ENCODE measurements around the gene HNRNPL.
"Not testable (repeated sequence)": the region's sequence is repeated elsewhere in the genome, so short reads cannot be mapped to it uniquely, and the experiment has no call there.

HNRNPL gene

GRCh38 chr19:38801359-38802095 lies 48.3 kb downstream of the HNRNPL start:
- no peak for DNase-seq (ENCODE audit: low read depth in 2 of 2)

- DNase-seq (ENCODE audit: low read depth in 2 of 2) = no peak
Observed at GRCh38 chr19:38800577-38801347, 49.0 kb downstream of the HNRNPL start.

- DNase-seq (ENCODE audit: low read depth in 2 of 2) = no peak
Observed at GRCh38 chr19:38799104-38799503, 50.7 kb downstream of the HNRNPL start.

GRCh38 chr19:38797781-38798180 lies 52.0 kb downstream of the HNRNPL start:
- DNase-seq (ENCODE audit: low read depth in 2 of 2) = not testable (repeated sequence)

GRCh38 chr19:38796154-38796553 lies 53.6 kb downstream of the HNRNPL start:
- DNase-seq (ENCODE audit: low read depth in 2 of 2) = no peak

DNA sequence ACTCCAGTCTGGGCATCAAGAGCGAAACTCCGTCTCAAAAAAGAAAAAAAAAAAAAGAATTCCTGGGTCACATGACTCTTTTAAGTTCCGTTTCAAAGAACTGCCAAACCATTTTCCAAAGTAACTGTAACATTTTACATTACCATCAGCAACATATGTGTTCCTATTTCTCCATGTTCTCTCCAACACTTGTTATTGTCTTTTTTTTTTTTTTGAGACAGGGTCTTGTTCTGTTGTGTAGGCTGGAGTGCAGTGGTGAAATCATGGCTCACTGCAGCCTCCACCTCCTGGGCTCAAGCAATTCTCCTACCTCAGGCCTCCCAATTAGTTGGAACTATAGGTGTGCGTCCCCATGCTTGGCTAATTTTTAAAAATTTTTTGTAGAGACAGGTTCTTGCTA lies 54.2 kb downstream of the HNRNPL start:
- DNase-seq (ENCODE audit: low read depth in 2 of 2) = no peak

DNA sequence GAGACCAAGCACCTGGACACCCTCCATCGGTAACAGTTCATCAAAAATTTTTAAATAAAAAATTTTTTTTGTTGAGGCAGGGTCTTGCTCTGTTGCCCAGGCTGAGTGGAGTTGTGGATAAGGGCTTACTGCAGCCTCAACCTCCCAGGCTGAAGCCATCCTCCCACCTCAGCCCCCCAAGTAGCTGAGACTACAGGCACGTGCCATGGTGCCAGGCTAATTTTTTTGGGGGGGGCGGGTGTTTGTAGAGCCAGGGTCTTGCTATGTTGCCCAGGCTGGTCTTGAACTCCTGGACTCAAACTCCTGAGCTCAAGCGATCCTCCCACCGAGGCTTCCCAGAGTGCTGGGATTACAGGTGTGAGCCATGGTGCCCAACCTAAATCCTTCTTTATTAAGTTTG lies 56.1 kb downstream of the HNRNPL start:
- no peak for DNase-seq (ENCODE audit: low read depth in 2 of 2)

- DNase-seq (ENCODE audit: low read depth in 2 of 2) = no peak
Observed at GRCh38 chr19:38793177-38793576, 56.6 kb downstream of the HNRNPL start.

- peak in 1 of 2 donors; percentile 45 for DNase-seq (ENCODE audit: low read depth in 2 of 2)
Observed at GRCh38 chr19:38792250-38793111, 57.3 kb downstream of the HNRNPL start.

- DNase-seq (ENCODE audit: low read depth in 2 of 2) = not testable (repeated sequence)
Observed at GRCh38 chr19:38791451-38792064, 58.2 kb downstream of the HNRNPL start.

- DNase-seq (ENCODE audit: low read depth in 2 of 2) = not testable (repeated sequence)
Observed at GRCh38 chr19:38790507-38791403, 59.0 kb downstream of the HNRNPL start.

GRCh38 chr19:38788478-38789243 lies 61.1 kb downstream of the HNRNPL start, which contains the start of gene LGALS7B:
TSS of gene LGALS7B (plus strand) at chr19:38789200. CDS start at chr19:38789227, 27 bp downstream.
- no peak for DNase-seq (ENCODE audit: low read depth in 2 of 2)

GRCh38 chr19:38786572-38787265 lies 63.1 kb downstream of the HNRNPL start:
- no peak for DNase-seq (ENCODE audit: low read depth in 2 of 2)
